Common myeloid progenitor, CD34-positive (primary cell): ENCODE data around the gene CD99L2.
A peak's percentile ranks its signal among the peaks of the same experiment; 100 is the strongest.

Experiments used
- CTCF ChIA-PET: fragments of 350-600 bp; sonication (Branson Sonifier 250); formaldehyde crosslinking; loops from one replicate; lab custom pipeline; 2021; ENCODE audit warnings: antibody characterized with exemption; lab: Charles Lee
- POLR2A ChIA-PET: fragments of 350-600 bp; sonication (Branson Sonifier 250); formaldehyde crosslinking; loops from one replicate; lab custom pipeline; 2021; ENCODE audit warnings: antibody characterized with exemption; lab: Charles Lee
- DNase-seq, 3 donors: peaks; one replicate each; pipeline versions ENCODE4 v3.0.0 to v3.0.0-alpha.2; 2013
- H3K27ac ChIP-seq, 2 experiments: 1 replicate in 1 of 2; 2 replicates in 1 of 2; pipeline ENCODE4 v1.7.0; 2013; ENCODE audit warnings: inconsistent platforms in 2 of 2, low read length in 2 of 2, mild to moderate bottlenecking in 2 of 2, low read depth in 1 of 2, moderate library complexity in 1 of 2; ENCODE audit not compliant: severe bottlenecking in 2 of 2, insufficient read depth in 1 of 2, poor library complexity in 1 of 2
- H3K27me3 ChIP-seq, 5 experiments: replicated peaks in 2 of 5; 1 replicate in 3 of 5; 2 replicates in 2 of 5; pipeline versions ENCODE4 v1.6.1 to v1.7.0; 2013; ENCODE audit warnings: low read length in 4 of 5, mild to moderate bottlenecking in 2 of 5, moderate library complexity in 2 of 5, inconsistent platforms in 1 of 5; ENCODE audit not compliant: insufficient read depth in 5 of 5, control insufficient read depth in 4 of 5
- H3K36me3 ChIP-seq, 4 experiments: 1 replicate in 2 of 4; 2 replicates in 2 of 4; pipeline versions ENCODE4 v1.6.1 to v1.7.0; 2013; ENCODE audit warnings: low read length in 3 of 4, control low read depth in 1 of 4, mild to moderate bottlenecking in 1 of 4; ENCODE audit not compliant: control insufficient read depth in 4 of 4, insufficient read depth in 4 of 4
- H3K4me1 ChIP-seq, 4 experiments: 1 replicate in 3 of 4; 2 replicates in 1 of 4; pipeline versions ENCODE4 v1.6.1 to v1.7.1; 2013; ENCODE audit warnings: low read length in 3 of 4, mild to moderate bottlenecking in 3 of 4, control low read depth in 1 of 4, inconsistent platforms in 1 of 4, moderate library complexity in 1 of 4; ENCODE audit not compliant: control insufficient read depth in 4 of 4, insufficient read depth in 4 of 4; ENCODE audit errors: control extremely low read depth in 1 of 4
- H3K4me3 ChIP-seq, 7 experiments: 1 replicate in 4 of 7; 2 replicates in 3 of 7; pipeline versions ENCODE4 v1.5.1 to v1.7.0; 2013; ENCODE audit warnings: mild to moderate bottlenecking in 7 of 7, low read length in 6 of 7, moderate library complexity in 6 of 7, inconsistent platforms in 2 of 7, low read depth in 2 of 7, control low read depth in 1 of 7; ENCODE audit not compliant: insufficient read depth in 4 of 7, control insufficient read depth in 1 of 7; ENCODE audit errors: extremely low read depth in 1 of 7
- H3K9me3 ChIP-seq, 5 experiments: 1 replicate in 4 of 5; 2 replicates in 1 of 5; pipeline versions ENCODE4 v1.6.1 to v1.7.1; 2013; ENCODE audit warnings: low read length in 4 of 5, mild to moderate bottlenecking in 2 of 5, inconsistent platforms in 1 of 5, low read depth in 1 of 5, moderate library complexity in 1 of 5; ENCODE audit not compliant: control insufficient read depth in 4 of 5, insufficient read depth in 2 of 5; ENCODE audit errors: control extremely low read depth in 1 of 5
- WGBS: methylation state at CpG from one replicate; pipeline ENCODE4 v1.1.5; 2013; ENCODE audit not compliant: insufficient coverage; 5-methylcytosine and 5-hydroxymethylcytosine counted together

Gene CD99L2

DNA sequence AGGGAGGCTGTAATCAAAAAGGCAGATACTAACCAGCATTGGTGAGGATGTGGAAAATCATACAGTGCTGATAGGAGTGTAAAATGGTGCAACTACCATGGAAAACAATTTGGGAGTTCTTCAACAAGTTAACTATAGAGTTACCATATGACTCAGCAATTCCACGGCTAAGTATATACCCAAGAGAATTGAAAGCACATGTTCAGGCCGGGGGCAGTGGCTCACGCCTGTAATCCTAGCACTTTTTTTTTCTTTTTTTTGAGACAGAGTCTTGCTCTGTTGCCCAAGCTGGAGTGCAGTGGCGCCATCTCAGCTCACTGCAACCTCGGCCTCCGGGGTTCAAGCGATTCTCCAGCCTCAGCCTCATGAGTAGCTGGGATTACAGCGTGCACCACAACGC, 15.0 kb upstream of the CD99L2 start:
- H3K4me1 ChIP-seq = no peaks in the 10 kb centered on the region
- no peak overlapping the region for H3K27ac ChIP-seq
- 91% methylated on average over 8 of the region's 9 CpGs for WGBS
- CTCF ChIA-PET = no interaction called here
- H3K9me3 ChIP-seq = no peaks in the 10 kb centered on the region
- H3K4me3 ChIP-seq = no peak overlapping the region
- POLR2A ChIA-PET = no interaction called here
- DNase-seq = no peak
- no peaks in the 10 kb centered on the region for H3K27me3 ChIP-seq
- no peaks in the 10 kb centered on the region for H3K36me3 ChIP-seq

DNA sequence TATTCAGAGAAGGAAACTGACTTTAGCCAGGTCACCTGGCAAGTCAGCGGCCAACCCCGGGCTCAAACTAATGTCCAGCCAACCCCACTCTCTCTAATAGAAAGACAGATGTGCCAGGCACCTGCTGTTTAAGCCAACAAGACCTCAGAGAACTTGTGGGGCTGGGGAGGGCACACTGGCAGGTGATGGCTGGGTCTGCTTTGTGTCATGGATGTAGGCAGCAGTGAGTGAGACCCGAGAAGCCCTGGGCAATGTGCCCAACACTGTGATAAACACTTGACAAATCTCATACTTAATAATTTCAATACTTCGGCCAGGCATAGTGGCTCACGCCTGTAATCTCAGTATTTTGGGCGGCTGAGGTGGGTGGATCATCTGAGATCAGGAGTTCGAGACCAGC, 9.0 kb upstream of the CD99L2 start:
- H3K9me3 ChIP-seq = no peaks in the 10 kb centered on the region
- DNase-seq = no peak
- H3K36me3 ChIP-seq = no peaks in the 10 kb centered on the region
- ChIA-PET CTCF (no interaction called here), POLR2A (no interaction called here)
- 92% methylated on average over 4 of the region's 7 CpGs for WGBS
- no peaks in the 10 kb centered on the region for H3K4me1 ChIP-seq
- H3K27ac ChIP-seq = no peak overlapping the region
- no peak overlapping the region for H3K4me3 ChIP-seq
- peaks cover 0 to 4% (median 0%) of the 10 kb centered on the region in 5 experiments for H3K27me3 ChIP-seq

DNA sequence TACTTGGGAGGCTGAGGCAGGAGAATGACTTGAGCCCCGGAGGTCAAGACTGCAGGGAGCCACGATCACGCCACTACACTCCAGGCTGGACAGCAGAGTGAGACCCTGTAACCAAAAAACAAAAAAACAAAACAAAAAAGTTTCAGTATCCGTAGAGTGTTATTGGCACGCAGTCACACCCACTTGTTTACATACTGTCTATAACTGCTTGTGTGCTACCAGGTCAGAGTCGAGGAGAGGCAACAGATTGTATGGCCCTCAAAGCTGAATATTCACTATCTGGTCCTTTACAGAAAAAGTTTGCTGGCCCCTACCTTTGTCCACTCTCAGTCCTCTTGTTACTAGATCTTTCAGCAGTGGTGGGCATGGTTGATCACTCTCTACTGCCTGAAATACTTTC, 8.2 kb upstream of the CD99L2 start:
- Histone ChIP-seq H3K9me3 (no peaks in the 10 kb centered on the region), H3K36me3 (no peaks in the 10 kb centered on the region), H3K4me3 (no peak overlapping the region), H3K27ac (no peak overlapping the region), H3K4me1 (no peaks in the 10 kb centered on the region), H3K27me3 (peaks cover 0 to 4% (median 0%) of the 10 kb centered on the region in 5 experiments)
- ChIA-PET POLR2A (no interaction called here), CTCF (no interaction called here)
- 97% methylated on average over 4 of the region's 6 CpGs for WGBS
- no peak for DNase-seq

DNA sequence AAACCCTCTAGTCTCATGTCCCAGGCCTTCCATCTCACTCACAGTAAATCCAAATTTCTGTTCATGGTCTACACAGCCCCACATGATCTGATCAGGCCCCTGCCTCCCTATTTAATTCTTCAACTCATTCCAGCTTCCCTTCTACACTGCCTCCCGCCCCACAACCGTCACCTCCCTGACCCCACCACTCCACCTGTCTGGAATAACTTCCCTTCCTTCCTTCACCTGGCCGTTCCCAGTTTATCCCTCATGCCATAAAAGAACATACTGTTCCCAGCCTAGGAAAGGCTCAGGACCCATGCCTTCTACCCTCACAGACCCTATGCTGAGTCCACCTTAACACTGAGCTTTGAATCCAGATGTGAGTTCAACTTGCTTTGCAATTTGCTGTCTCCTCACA, 6.8 kb upstream of the CD99L2 start:
- POLR2A ChIA-PET = no interaction called here
- Histone ChIP-seq H3K27me3 (peaks cover 0 to 4% (median 0%) of the 10 kb centered on the region in 5 experiments), H3K36me3 (no peaks in the 10 kb centered on the region), H3K4me1 (no peaks in the 10 kb centered on the region), H3K4me3 (no peak overlapping the region), H3K27ac (no peak overlapping the region), H3K9me3 (no peaks in the 10 kb centered on the region)
- CTCF ChIA-PET = no interaction called here
- DNase-seq = no peak
- whole genome bisulfite sequencing = 82% methylated on average over 3 of the region's 3 CpGs

DNA sequence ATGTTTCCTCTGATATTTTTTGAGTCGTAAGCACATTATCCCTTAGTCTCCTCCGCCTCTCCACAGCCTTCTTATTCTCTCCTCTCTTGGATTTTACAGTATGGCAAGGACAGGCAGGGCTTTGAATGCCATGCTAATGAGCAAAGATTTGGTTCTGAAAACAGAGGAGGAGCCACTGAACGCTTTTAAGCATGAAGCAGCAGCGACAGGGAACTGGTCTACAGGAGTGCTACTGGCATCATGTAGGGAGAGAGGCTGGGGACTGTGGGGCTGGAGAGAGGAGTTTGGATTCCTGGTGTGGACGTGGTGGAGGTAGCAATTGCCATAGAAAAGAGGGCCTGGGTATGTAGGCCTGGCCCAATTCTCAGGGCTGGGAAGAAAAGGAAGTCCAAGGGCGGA, 4.6 kb upstream of the CD99L2 start:
- H3K9me3 ChIP-seq = no peaks in the 10 kb centered on the region
- peaks cover 0 to 6% (median 1%) of the 10 kb centered on the region in 4 experiments for H3K4me1 ChIP-seq
- H3K36me3 ChIP-seq = no peaks in the 10 kb centered on the region
- H3K27me3 ChIP-seq = peaks cover 0 to 4% (median 0%) of the 10 kb centered on the region in 5 experiments
- DNase-seq = no peak
- no peak overlapping the region for H3K4me3 ChIP-seq
- H3K27ac ChIP-seq = no peak overlapping the region
- POLR2A ChIA-PET = no interaction called here
- CTCF ChIA-PET = no interaction called here
- WGBS = 73% methylated on average over 6 of the region's 6 CpGs

DNA sequence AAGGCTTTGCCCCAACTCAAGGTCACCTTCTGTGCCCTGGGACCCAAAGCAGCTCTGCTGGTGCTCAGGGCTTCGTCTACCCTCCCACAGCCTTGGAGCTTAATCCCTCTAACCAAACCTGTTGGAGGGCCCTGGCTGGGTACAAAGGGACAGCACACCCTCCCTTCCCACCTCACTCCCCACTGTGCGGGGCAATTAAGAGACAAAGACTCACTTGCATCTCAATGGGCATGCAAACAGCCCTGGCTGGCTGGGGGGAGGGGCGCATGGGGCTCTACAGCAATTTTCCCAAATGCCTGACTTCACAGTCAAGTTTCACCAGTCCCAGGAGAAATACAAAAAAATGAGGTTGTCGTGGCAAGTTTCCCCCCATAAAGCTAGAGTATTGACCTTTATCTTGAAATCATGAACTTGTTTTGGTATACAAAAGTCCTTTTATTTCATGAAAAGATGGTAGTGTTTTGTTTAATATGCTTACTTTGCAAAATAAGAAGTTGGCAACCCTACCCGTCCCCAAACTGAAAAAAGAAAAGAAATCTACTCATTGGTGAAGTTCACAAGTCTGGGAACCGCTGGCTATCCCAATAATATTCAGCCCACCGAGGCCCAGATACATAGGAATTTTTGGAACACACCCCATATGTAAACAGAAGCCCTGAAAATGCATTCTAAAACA, 4.1 kb upstream of the CD99L2 start:
- 69% methylated on average over 5 of the region's 7 CpGs for WGBS
- no peak overlapping the region for H3K27ac ChIP-seq
- no peaks in the 10 kb centered on the region for H3K9me3 ChIP-seq
- H3K27me3 ChIP-seq = peaks cover 0 to 4% (median 0%) of the 10 kb centered on the region in 5 experiments
- ChIA-PET POLR2A (no interaction called here), CTCF (no interaction called here)
- H3K4me1 ChIP-seq = peaks cover 0 to 8% (median 1%) of the 10 kb centered on the region in 4 experiments
- no peak overlapping the region for H3K4me3 ChIP-seq
- H3K36me3 ChIP-seq = no peaks in the 10 kb centered on the region
- no peak for DNase-seq

DNA sequence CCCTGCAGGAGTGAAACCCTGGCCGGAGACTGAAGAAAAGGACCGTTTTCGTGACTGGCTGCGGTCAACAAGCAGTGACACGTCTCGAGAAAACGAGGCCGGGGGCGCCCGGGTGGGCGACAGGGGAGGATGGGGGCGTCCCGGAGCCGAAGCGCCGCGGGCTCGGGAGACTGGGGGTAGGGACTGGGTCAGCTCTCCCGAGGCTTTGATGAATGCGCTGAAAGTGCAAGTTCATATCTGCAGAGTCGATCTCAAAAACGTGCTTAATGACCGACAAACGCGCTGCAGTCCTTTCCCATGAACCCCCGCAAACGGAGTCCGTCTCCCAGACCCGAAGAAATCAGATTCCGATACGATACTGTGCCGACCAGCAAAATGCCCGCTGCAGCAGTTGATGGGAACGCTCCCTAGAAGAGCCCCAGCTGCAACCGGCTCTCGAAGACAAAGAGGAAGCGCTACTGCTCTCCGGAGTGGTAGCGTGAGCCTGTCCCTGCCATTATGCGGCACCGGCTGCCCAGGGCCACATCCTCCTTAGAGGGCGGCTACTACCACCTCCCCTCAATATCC, 806 bp upstream of the CD99L2 start:
- 44% methylated on average over 40 of the region's 42 CpGs for WGBS

More for the DNA sequence above, 806 bp upstream of the CD99L2 start:
- CTCF ChIA-PET = no interaction called here
- Histone ChIP-seq H3K27ac (no peak overlapping the region), H3K4me3 (peak overlapping the region; percentile 56 to 82 (median 65)), H3K27me3 (peaks cover 0 to 4% (median 0%) of the 10 kb centered on the region in 5 experiments), H3K36me3 (peaks cover 0 to 3% (median 0%) of the 10 kb centered on the region in 4 experiments), H3K4me1 (peaks cover 0 to 11% (median 3%) of the 10 kb centered on the region in 4 experiments), H3K9me3 (no peaks in the 10 kb centered on the region)
- POLR2A ChIA-PET = no interaction called here
- DNase-seq = peak; percentile 24 to 74 (median 73)
